Mesodermal cell (in vitro differentiated cells): Measurements from ENCODE around the gene HECTD4.
"Not testable (repeated sequence)": the region's sequence is repeated elsewhere in the genome, so short reads cannot be mapped to it uniquely, and the experiment has no call there.

Experiments
- H3K27ac ChIP-seq: 2 replicates; pipeline ENCODE4 v1.7.0; 2013; ENCODE audit warnings: mild to moderate bottlenecking, low read depth, low read length, moderate library complexity; ENCODE audit not compliant: severe bottlenecking
- H3K36me3 ChIP-seq: 2 replicates; pipeline ENCODE4 v1.7.1; 2013; ENCODE audit warnings: mild to moderate bottlenecking, low read length, moderate library complexity; ENCODE audit not compliant: control insufficient read depth, insufficient read depth
- H3K4me1 ChIP-seq: one replicate; pipeline ENCODE4 v1.7.1; 2013; ENCODE audit warnings: mild to moderate bottlenecking, low read length; ENCODE audit not compliant: insufficient read depth, control insufficient read depth, poor library complexity, severe bottlenecking
- H3K4me3 ChIP-seq: 2 replicates; pipeline ENCODE4 v1.7.0; 2013; ENCODE audit warnings: low read length, control low read depth, mild to moderate bottlenecking; ENCODE audit not compliant: insufficient read depth, poor library complexity, severe bottlenecking; ENCODE audit errors: extremely low read depth
- H3K9me3 ChIP-seq: 2 replicates; pipeline ENCODE4 v1.7.1; 2013; ENCODE audit warnings: mild to moderate bottlenecking, low read length, moderate library complexity; ENCODE audit not compliant: control insufficient read depth
- WGBS, 2 experiments: methylation state at CpG; one replicate each; pipeline ENCODE4 v1.1.5; 2013; ENCODE audit warnings: missing lambda C conversion rate in 2 of 2; ENCODE audit not compliant: insufficient coverage in 2 of 2; 5-methylcytosine and 5-hydroxymethylcytosine counted together

The HECTD4 gene

GRCh38 chr12:112270673-112271072 is 111.6 kb downstream of the HECTD4 start:
- WGBS, 2 experiments, result no CpG with 5 or more reads among the region's 1 CpG
- no peaks in the 10 kb centered on the region for H3K9me3 ChIP-seq
- H3K4me1 ChIP-seq, result no peaks in the 10 kb centered on the region
- H3K36me3 ChIP-seq, result peaks cover 40% of the 10 kb centered on the region
- no peak overlapping the region for H3K4me3 ChIP-seq
- H3K27ac ChIP-seq, result no peak overlapping the region

GRCh38 chr12:112266473-112266872 is 115.8 kb downstream of the HECTD4 start:
- H3K9me3 ChIP-seq, result no peaks in the 10 kb centered on the region
- H3K27ac ChIP-seq, result no peak overlapping the region
- 80% methylated on average over 1 of the region's 2 CpGs; no CpG with 5 or more reads in 1 of the 2 experiments for WGBS, 2 experiments
- no peak overlapping the region for H3K4me3 ChIP-seq
- no peaks in the 10 kb centered on the region for H3K4me1 ChIP-seq
- H3K36me3 ChIP-seq, result peaks cover 41% of the 10 kb centered on the region

- Histone ChIP-seq H3K4me1 (no peaks in the 10 kb centered on the region), H3K4me3 (no peak overlapping the region), H3K27ac (no peak overlapping the region), H3K9me3 (no peaks in the 10 kb centered on the region), H3K36me3 (peaks cover 38% of the 10 kb centered on the region)
- no CpG with 5 or more reads among the region's 3 CpGs for WGBS, 2 experiments
Measured at GRCh38 chr12:112261559-112261958, 120.7 kb downstream of the HECTD4 start.

GRCh38 chr12:112258926-112259325 is 123.3 kb downstream of the HECTD4 start:
- H3K36me3 ChIP-seq, result peaks cover 40% of the 10 kb centered on the region
- 100% methylated on average over 1 of the region's 1 CpG for WGBS, 2 experiments
- H3K4me1 ChIP-seq, result no peaks in the 10 kb centered on the region
- no peaks in the 10 kb centered on the region for H3K9me3 ChIP-seq
- H3K27ac ChIP-seq, result no peak overlapping the region
- no peak overlapping the region for H3K4me3 ChIP-seq

- Histone ChIP-seq H3K4me1 (no peaks in the 10 kb centered on the region), H3K4me3 (no peak overlapping the region), H3K36me3 (peaks cover 53% of the 10 kb centered on the region), H3K9me3 (no peaks in the 10 kb centered on the region), H3K27ac (no peak overlapping the region)
- 22 to 50% methylated on average over 1 of the region's 3 CpGs for WGBS, 2 experiments
Measured at GRCh38 chr12:112256780-112257179, 125.5 kb downstream of the HECTD4 start.

GRCh38 chr12:112252184-112252583 is 130.0 kb downstream of the HECTD4 start:
- Histone ChIP-seq H3K27ac (no peak overlapping the region), H3K9me3 (no peaks in the 10 kb centered on the region), H3K36me3 (peaks cover 51% of the 10 kb centered on the region), H3K4me3 (no peak overlapping the region), H3K4me1 (no peaks in the 10 kb centered on the region)
- WGBS, 2 experiments, result 85 to 100% methylated on average over 3 to 4 of the region's 4 CpGs

- not testable (repeated sequence) for H3K4me3 ChIP-seq, H3K4me1 ChIP-seq, H3K27ac ChIP-seq, H3K9me3 ChIP-seq
- WGBS, 2 experiments, result 100% methylated on average over 1 of the region's 1 CpG
- H3K36me3 ChIP-seq, result peaks cover 62% of the 10 kb centered on the region
Measured at GRCh38 chr12:112244902-112245301, 137.3 kb downstream of the HECTD4 start.

- peaks cover 64% of the 10 kb centered on the region for H3K36me3 ChIP-seq
- WGBS, 2 experiments, result 94 to 95% methylated on average over 24 of the region's 25 CpGs
- H3K27ac ChIP-seq, result no peak overlapping the region
- H3K4me3 ChIP-seq, result no peak overlapping the region
- H3K4me1 ChIP-seq, result no peaks in the 10 kb centered on the region
- H3K9me3 ChIP-seq, result no peaks in the 10 kb centered on the region
Measured at GRCh38 chr12:112243255-112244110, 138.7 kb downstream of the HECTD4 start.

GRCh38 chr12:112241176-112241575 is 141.1 kb downstream of the HECTD4 start:
- Histone ChIP-seq H3K9me3 (no peaks in the 10 kb centered on the region), H3K27ac (no peak overlapping the region), H3K4me3 (no peak overlapping the region), H3K36me3 (peaks cover 61% of the 10 kb centered on the region), H3K4me1 (no peaks in the 10 kb centered on the region)
- WGBS, 2 experiments, result 100% methylated on average over 3 of the region's 3 CpGs

- Histone ChIP-seq H3K4me1 (peaks cover 3% of the 10 kb centered on the region), H3K9me3 (no peaks in the 10 kb centered on the region), H3K27ac (no peak overlapping the region), H3K4me3 (no peak overlapping the region), H3K36me3 (peaks cover 60% of the 10 kb centered on the region)
- WGBS, 2 experiments, result 97 to 100% methylated on average over 5 to 6 of the region's 6 CpGs
Measured at GRCh38 chr12:112239881-112240280, 142.3 kb downstream of the HECTD4 start.

- H3K4me1 ChIP-seq, result peaks cover 3% of the 10 kb centered on the region
- no peaks in the 10 kb centered on the region for H3K9me3 ChIP-seq
- peaks cover 62% of the 10 kb centered on the region for H3K36me3 ChIP-seq
- WGBS, 2 experiments, result 93 to 97% methylated on average over 7 of the region's 7 CpGs
- no peak overlapping the region for H3K4me3 ChIP-seq
- no peak overlapping the region for H3K27ac ChIP-seq
Measured at GRCh38 chr12:112239020-112239419, 143.2 kb downstream of the HECTD4 start.
